Measurements from ENCODE around the gene RPS6KL1.

The RPS6KL1 gene

DNA sequence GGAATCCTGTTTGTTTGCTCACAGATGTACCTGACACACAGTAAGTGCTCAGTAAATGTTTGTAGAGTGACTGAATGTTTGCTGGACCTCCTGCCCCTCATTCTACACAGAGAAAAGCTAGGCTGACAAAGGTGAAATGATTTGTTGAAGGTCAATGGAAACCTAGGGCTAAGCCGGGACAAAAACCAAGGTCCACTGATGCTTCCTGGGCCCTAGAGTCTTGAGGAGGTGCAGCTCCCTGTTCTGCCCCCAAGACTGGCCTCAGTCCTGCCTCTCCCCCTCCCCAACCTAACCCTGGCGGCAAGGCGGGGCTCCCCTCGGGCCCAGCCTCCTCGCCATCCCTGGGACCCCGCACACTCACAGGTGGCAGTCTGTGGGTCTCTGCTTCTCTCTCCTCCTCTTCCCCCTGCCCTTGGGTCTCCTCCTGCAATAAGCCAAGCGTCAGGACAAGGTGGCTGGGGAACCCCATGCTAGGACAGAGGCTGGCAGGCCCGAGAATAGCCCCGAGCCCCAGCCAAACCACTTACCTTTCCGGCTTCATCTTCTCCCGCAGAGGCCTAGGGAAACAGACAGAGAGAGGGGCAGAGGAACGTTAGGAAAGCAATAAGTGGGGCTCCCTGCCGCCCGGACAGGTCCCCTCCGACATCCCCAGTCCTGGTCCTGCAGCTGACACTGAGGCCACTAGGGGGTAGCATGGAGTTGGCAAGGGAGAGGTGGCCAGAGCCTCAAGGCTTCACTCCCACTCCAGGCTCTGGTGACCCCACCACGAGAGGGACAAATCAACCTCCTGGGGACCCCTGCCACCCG, 23.0 kb upstream of the RPS6KL1 start (continued):
- TF ChIP-seq ZFHX2 (tag by site-specific recombination; conservative IDR thresholded peaks at IDR 0.05) = peak; percentile 31; the same call in 1 of the 2 replicates
- no peak for TF ChIP-seq KLF10 (tag by site-specific recombination; IDR thresholded peaks at IDR 0.05)
- TF ChIP-seq, protein P1, sequence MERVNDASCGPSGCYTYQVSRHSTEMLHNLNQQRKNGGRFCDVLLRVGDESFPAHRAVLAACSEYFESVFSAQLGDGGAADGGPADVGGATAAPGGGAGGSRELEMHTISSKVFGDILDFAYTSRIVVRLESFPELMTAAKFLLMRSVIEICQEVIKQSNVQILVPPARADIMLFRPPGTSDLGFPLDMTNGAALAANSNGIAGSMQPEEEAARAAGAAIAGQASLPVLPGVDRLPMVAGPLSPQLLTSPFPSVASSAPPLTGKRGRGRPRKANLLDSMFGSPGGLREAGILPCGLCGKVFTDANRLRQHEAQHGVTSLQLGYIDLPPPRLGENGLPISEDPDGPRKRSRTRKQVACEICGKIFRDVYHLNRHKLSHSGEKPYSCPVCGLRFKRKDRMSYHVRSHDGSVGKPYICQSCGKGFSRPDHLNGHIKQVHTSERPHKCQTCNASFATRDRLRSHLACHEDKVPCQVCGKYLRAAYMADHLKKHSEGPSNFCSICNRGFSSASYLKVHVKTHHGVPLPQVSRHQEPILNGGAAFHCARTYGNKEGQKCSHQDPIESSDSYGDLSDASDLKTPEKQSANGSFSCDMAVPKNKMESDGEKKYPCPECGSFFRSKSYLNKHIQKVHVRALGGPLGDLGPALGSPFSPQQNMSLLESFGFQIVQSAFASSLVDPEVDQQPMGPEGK (tag by site-specific recombination; IDR thresholded peaks at IDR 0.05) = 0 out of 2 replicates have a peak, but pooled peaks have one; percentile 24
- peak; percentile 12; the same call in 1 of the 2 replicates for TF ChIP-seq ZNF335 (tag by site-specific recombination; conservative IDR thresholded peaks at IDR 0.05)
- peak; percentile 73 for TF ChIP-seq ZSCAN16 (tag by site-specific recombination; IDR thresholded peaks at IDR 0.05)
- TF ChIP-seq ZNF501 (tag by site-specific recombination; IDR thresholded peaks at IDR 0.05) = 0 out of 2 replicates have a peak, but pooled peaks have one; percentile 27

DNA sequence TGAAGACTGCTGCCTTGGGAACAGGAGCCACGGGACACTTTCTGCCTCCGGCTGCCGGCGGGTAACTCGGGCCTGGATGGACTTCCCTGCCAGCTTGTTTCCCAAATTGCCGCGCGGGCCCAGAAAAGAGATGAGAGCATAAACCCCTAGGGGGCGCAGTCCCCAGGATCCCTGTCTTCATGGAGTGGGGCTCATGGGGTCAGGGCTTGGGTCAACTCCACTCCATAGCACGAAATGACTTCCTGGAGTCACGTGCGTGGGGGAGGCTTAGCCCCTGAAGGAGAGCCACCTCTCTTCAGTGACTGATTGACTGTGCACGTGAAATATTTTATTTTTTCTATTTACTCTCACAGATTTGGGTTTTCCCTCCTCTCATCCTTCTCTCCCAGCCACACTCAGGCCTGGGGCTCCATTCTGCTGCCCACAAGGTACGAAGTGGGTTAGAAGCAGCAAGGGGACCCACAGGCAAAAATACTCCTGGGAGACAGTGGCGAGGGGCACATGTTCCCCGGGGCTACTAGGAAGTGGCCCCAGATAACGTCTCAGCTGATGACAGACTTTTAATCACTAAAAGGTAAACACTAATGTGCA, 22.3 kb upstream of the RPS6KL1 start:
- POLR2A ChIA-PET = interaction anchor here (0.7 kb wide), 1 partner anchor 48 kb away, joined by 3 read pairs; no protein-coding TSS in a partner anchor
- no peak overlapping the region for H3K4me3 ChIP-seq (ENCODE audit: low read depth, low read length)
- H3K36me3 ChIP-seq (ENCODE audit: control insufficient read depth in 2 of 2, insufficient read depth in 1 of 2, low read length in 2 of 2) = peaks cover 0 to 91% of the 10 kb centered on the region in 2 experiments; a peak in 2 of 3 replicates
- TF ChIP-seq ZBTB7A (tag by site-specific recombination; IDR thresholded peaks at IDR 0.05; ENCODE audit: low read depth) (no peak), GLIS1 (tag by site-specific recombination; IDR thresholded peaks at IDR 0.05) (no peak), ZEB2 (tag by site-specific recombination; IDR thresholded peaks at IDR 0.05) (no peak), ZNF19 (tag by site-specific recombination; IDR thresholded peaks at IDR 0.05; ENCODE audit: low read depth) (no peak), ZNF114 (tag by site-specific recombination; IDR thresholded peaks at IDR 0.05) (no peak), ZNF354C (tag by site-specific recombination; IDR thresholded peaks at IDR 0.05; ENCODE audit: borderline replicate concordance, low read depth) (no peak), ZNF660 (tag by site-specific recombination; IDR thresholded peaks at IDR 0.05) (no peak), ZBTB20 (tag by site-specific recombination; IDR thresholded peaks at IDR 0.05) (no peak), ZNF394 (tag by site-specific recombination; IDR thresholded peaks at IDR 0.05; ENCODE audit: borderline replicate concordance) (no peak), ZNF48 (tag by site-specific recombination; IDR thresholded peaks at IDR 0.05) (no peak)
- TF ChIP-seq, protein P2, sequence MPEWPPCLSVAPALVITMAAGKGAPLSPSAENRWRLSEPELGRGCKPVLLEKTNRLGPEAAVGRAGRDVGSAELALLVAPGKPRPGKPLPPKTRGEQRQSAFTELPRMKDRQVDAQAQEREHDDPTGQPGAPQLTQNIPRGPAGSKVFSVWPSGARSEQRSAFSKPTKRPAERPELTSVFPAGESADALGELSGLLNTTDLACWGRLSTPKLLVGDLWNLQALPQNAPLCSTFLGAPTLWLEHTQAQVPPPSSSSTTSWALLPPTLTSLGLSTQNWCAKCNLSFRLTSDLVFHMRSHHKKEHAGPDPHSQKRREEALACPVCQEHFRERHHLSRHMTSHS (tag by site-specific recombination; IDR thresholded peaks at IDR 0.05) = no peak
- TF ChIP-seq, protein P3, sequence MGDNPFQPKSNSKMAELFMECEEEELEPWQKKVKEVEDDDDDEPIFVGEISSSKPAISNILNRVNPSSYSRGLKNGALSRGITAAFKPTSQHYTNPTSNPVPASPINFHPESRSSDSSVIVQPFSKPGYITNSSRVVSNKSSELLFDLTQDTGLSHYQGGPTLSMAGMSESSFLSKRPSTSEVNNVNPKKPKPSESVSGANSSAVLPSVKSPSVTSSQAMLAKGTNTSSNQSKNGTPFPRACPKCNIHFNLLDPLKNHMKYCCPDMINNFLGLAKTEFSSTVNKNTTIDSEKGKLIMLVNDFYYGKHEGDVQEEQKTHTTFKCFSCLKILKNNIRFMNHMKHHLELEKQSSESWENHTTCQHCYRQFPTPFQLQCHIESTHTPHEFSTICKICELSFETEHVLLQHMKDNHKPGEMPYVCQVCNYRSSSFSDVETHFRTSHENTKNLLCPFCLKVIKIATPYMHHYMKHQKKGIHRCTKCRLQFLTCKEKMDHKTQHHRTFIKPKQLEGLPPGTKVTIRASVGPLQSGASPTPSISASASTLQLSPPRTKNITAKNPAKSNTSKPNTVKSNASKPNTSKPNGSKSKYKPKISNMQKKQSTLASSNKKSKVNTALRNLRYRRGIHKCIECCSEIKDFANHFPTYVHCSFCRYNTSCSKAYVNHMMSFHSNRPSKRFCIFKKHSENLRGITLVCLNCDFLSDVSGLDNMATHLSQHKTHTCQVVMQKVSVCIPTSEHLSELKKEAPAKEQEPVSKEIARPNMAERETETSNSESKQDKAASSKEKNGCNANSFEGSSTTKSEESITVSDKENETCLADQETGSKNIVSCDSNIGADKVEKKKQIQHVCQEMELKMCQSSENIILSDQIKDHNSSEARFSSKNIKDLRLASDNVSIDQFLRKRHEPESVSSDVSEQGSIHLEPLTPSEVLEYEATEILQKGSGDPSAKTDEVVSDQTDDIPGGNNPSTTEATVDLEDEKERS (tag by site-specific recombination; IDR thresholded peaks at IDR 0.05) = no peak
- TF ChIP-seq, protein P4, sequence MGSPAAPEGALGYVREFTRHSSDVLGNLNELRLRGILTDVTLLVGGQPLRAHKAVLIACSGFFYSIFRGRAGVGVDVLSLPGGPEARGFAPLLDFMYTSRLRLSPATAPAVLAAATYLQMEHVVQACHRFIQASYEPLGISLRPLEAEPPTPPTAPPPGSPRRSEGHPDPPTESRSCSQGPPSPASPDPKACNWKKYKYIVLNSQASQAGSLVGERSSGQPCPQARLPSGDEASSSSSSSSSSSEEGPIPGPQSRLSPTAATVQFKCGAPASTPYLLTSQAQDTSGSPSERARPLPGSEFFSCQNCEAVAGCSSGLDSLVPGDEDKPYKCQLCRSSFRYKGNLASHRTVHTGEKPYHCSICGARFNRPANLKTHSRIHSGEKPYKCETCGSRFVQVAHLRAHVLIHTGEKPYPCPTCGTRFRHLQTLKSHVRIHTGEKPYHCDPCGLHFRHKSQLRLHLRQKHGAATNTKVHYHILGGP (tag by site-specific recombination; IDR thresholded peaks at IDR 0.05) = no peak
- TF ChIP-seq, protein P5, sequence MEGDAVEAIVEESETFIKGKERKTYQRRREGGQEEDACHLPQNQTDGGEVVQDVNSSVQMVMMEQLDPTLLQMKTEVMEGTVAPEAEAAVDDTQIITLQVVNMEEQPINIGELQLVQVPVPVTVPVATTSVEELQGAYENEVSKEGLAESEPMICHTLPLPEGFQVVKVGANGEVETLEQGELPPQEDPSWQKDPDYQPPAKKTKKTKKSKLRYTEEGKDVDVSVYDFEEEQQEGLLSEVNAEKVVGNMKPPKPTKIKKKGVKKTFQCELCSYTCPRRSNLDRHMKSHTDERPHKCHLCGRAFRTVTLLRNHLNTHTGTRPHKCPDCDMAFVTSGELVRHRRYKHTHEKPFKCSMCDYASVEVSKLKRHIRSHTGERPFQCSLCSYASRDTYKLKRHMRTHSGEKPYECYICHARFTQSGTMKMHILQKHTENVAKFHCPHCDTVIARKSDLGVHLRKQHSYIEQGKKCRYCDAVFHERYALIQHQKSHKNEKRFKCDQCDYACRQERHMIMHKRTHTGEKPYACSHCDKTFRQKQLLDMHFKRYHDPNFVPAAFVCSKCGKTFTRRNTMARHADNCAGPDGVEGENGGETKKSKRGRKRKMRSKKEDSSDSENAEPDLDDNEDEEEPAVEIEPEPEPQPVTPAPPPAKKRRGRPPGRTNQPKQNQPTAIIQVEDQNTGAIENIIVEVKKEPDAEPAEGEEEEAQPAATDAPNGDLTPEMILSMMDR (tag by site-specific recombination; IDR thresholded peaks at IDR 0.05) = no peak
- no peak overlapping the region for H3K27ac ChIP-seq (ENCODE audit: extremely low read depth, low read depth, low read length)
- H3K9me3 ChIP-seq (ENCODE audit: control insufficient read depth, insufficient read depth, low read depth, low read length) = no peaks in the 10 kb centered on the region
- CTCF ChIA-PET = interaction anchor here (0.6 to 6.6 kb wide), 28 partner anchors 8 to 800 kb away, joined by 3 to 66 read pairs (median 5); partner anchors contain the start of genes ACYP1, EIF2B2, PGF and RPS6KL1
- no peaks in the 10 kb centered on the region for H3K4me1 ChIP-seq (ENCODE audit: control insufficient read depth, insufficient read depth, low read length)
